SK-N-SH treated with all-trans-retinoic acid at 6 μM for 48 hours (cell line): ENCODE results near the gene RNF169.

Experiments
- ATAC-seq: fragments of 200-7000 bp; cut with Tn5 transposase; 3 replicates; pipeline ENCODE4 v1.9.1; 2020; ENCODE audit warnings: mild to moderate bottlenecking, moderate library complexity
- CREB5 ChIP-seq: fragments of 250-450 bp; sonication (Bioruptor Pico); IDR thresholded peaks from 2 replicates; pipeline ENCODE4 v1.5.1; 2020; ENCODE audit warnings: low read depth, mild to moderate bottlenecking, moderate library complexity
- CSRNP3 ChIP-seq: fragments of 250-450 bp; sonication (Bioruptor Pico); IDR thresholded peaks from 2 replicates; pipeline ENCODE4 v1.5.1; 2021; ENCODE audit warnings: mild to moderate bottlenecking, moderate library complexity
- ISL1 ChIP-seq: fragments of 250-450 bp; sonication (Bioruptor Pico); IDR thresholded peaks from 2 replicates; pipeline ENCODE4 v2.1.2; 2022; ENCODE audit warnings: mild to moderate bottlenecking, moderate library complexity
- OSR1 ChIP-seq: fragments of 250-450 bp; sonication (Bioruptor Pico); IDR thresholded peaks from 2 replicates; pipeline ENCODE4 v1.8.0; 2022; ENCODE audit warnings: moderate library complexity, mild to moderate bottlenecking, inconsistent platforms
- POU6F1 ChIP-seq: fragments of 250-450 bp; sonication (Bioruptor Pico); IDR thresholded peaks from 2 replicates; pipeline ENCODE4 v1.8.0; 2021; ENCODE audit warnings: low read depth, mild to moderate bottlenecking, moderate library complexity, borderline replicate concordance
- PPARA ChIP-seq: fragments of 250-450 bp; sonication (Bioruptor Pico); IDR thresholded peaks from 2 replicates; pipeline ENCODE4 v1.5.0; 2020; ENCODE audit warnings: mild to moderate bottlenecking, borderline replicate concordance
- RARB ChIP-seq: fragments of 250-450 bp; sonication (Bioruptor Pico); IDR thresholded peaks from 2 replicates; pipeline ENCODE4 v1.8.0; 2021; ENCODE audit warnings: mild to moderate bottlenecking, moderate library complexity
- SNAI2 ChIP-seq: fragments of 250-450 bp; sonication (Bioruptor Pico); IDR thresholded peaks from 2 replicates; pipeline ENCODE4 v1.5.0; 2020; ENCODE audit warnings: mild to moderate bottlenecking, moderate library complexity
- TCF4 ChIP-seq: fragments of 250-450 bp; sonication (Bioruptor Pico); IDR thresholded peaks from 2 replicates; pipeline ENCODE4 v1.8.0; 2021; ENCODE audit warnings: mild to moderate bottlenecking, moderate library complexity, borderline replicate concordance
- TSHZ2 ChIP-seq: fragments of 250-450 bp; sonication (Bioruptor Pico); IDR thresholded peaks from 2 replicates; pipeline ENCODE4 v1.5.0; 2020; ENCODE audit warnings: mild to moderate bottlenecking, moderate library complexity
- ZC3H10 ChIP-seq: fragments of 250-450 bp; sonication (Bioruptor Pico); IDR thresholded peaks from 2 replicates; pipeline ENCODE4 v1.5.1; 2021; ENCODE audit warnings: mild to moderate bottlenecking, moderate library complexity
- ZFP3 ChIP-seq: fragments of 250-450 bp; sonication (Bioruptor Pico); IDR thresholded peaks from 2 replicates; pipeline ENCODE4 v1.5.0; 2020; ENCODE audit warnings: mild to moderate bottlenecking, moderate library complexity
- ZFP30 ChIP-seq: fragments of 450-650 bp; formaldehyde crosslinking; IDR thresholded peaks from 2 replicates; pipeline ENCODE4 v1.5.0; 2022; ENCODE audit warnings: mild to moderate bottlenecking, moderate library complexity
- ZNF565 ChIP-seq: fragments of 450-650 bp; formaldehyde crosslinking; conservative IDR thresholded peaks from 2 replicates; pipeline ENCODE4 v1.5.0; 2020; ENCODE audit warnings: low read depth, mild to moderate bottlenecking, moderate library complexity
- ZNF70 ChIP-seq: fragments of 450-650 bp; formaldehyde crosslinking; IDR thresholded peaks from 2 replicates; pipeline ENCODE4 v1.5.0; 2020; ENCODE audit warnings: mild to moderate bottlenecking, moderate library complexity
- ZNF8 ChIP-seq: fragments of 450-650 bp; formaldehyde crosslinking; IDR thresholded peaks from 2 replicates; pipeline ENCODE4 v1.5.0; 2020; ENCODE audit warnings: mild to moderate bottlenecking, moderate library complexity

Gene RNF169

GRCh38 chr11:74710281-74710938 is 38.2 kb upstream of the RNF169 start:
- ATAC-seq: peak; percentile 87
- TF ChIP-seq CSRNP3 (CRISPR knock-in tag): peak; percentile 58; the same call in 1 of the 2 replicates
- no peak for TF ChIP-seq ZNF70
- TF ChIP-seq ZFP3 (CRISPR knock-in tag): peak; percentile 87; the same call in 1 of the 2 replicates
- peak; percentile 82; the same call in 1 of the 2 replicates for TF ChIP-seq TCF4 (CRISPR knock-in tag)

GRCh38 chr11:74713686-74714085 is 35.0 kb upstream of the RNF169 start:
- TF ChIP-seq TCF4 (CRISPR knock-in tag): no peak
- no peak for TF ChIP-seq TSHZ2 (CRISPR knock-in tag)
- TF ChIP-seq SNAI2 (CRISPR knock-in tag): no peak
- TF ChIP-seq POU6F1 (CRISPR knock-in tag): no peak
- no peak for TF ChIP-seq ZFP30 (CRISPR knock-in tag)
- no peak for TF ChIP-seq RARB (CRISPR knock-in tag)
- ATAC-seq: no peak

GRCh38 chr11:74714904-74715303 is 33.7 kb upstream of the RNF169 start:
- TF ChIP-seq RARB (CRISPR knock-in tag) (no peak), TSHZ2 (CRISPR knock-in tag) (no peak), OSR1 (no peak), ZFP3 (CRISPR knock-in tag) (no peak), SNAI2 (CRISPR knock-in tag) (no peak), ZNF565 (CRISPR knock-in tag) (no peak), ISL1 (CRISPR knock-in tag) (no peak), PPARA (CRISPR knock-in tag) (no peak), CSRNP3 (CRISPR knock-in tag) (no peak), ZFP30 (CRISPR knock-in tag) (no peak), CREB5 (CRISPR knock-in tag) (no peak), ZC3H10 (CRISPR knock-in tag) (no peak), ZNF8 (CRISPR knock-in tag) (no peak)
- ATAC-seq: no peak
